ENCODE data around the gene DAB2IP.

- TF ChIP-seq CTCF (conservative IDR thresholded peaks at IDR 0.05; ENCODE audit: low read depth in 2 of 2) (no peak), EZH2phosphoT487 (IDR thresholded peaks at IDR 0.05; ENCODE audit: unreplicated experiment) (no peak), EZH2 (IDR thresholded peaks at IDR 0.05; ENCODE audit: low read depth, unreplicated experiment) (no peak), POLR2AphosphoS5 (IDR thresholded peaks at IDR 0.05; ENCODE audit: low read depth) (no peak)
These were observed 122.0 kb downstream of the DAB2IP start for GRCh38 chr9:121773286-121773953.

All from GM23338 (cell line).